Karpas-422 (cell line): Measurements from ENCODE around the gene ELMOD1. TPM values are rescaled to one million over a fixed set of nuclear protein-coding genes. Genes with fewer than 3 reads are reported as not detected.

Experiments
- DNase-seq: peaks from one replicate; pipeline ENCODE4 v3.0.0-alpha.2; 2015
- H2AFZ ChIP-seq: fragments of 200-600 bp; sonication (generic); 2 replicates; pipeline ENCODE4 v1.6.1; 2014; ENCODE audit warnings: antibody characterized with exemption, low read length, mixed read lengths
- H3K27ac ChIP-seq: fragments of 200-600 bp; sonication (generic); 2 replicates; pipeline ENCODE4 v1.5.1; 2014; ENCODE audit warnings: mild to moderate bottlenecking, low read length, moderate library complexity
- H3K27me3 ChIP-seq: fragments of 200-600 bp; sonication (generic); 2 replicates; pipeline ENCODE4 v1.6.1; 2014; ENCODE audit warnings: low read length, mixed read lengths
- H3K36me3 ChIP-seq: fragments of 200-600 bp; sonication (generic); 2 replicates; pipeline ENCODE4 v1.6.1; 2014; ENCODE audit warnings: low read length, mixed read lengths; ENCODE audit not compliant: insufficient read depth
- H3K4me1 ChIP-seq: fragments of 200-600 bp; sonication (generic); 2 replicates; pipeline ENCODE4 v1.6.1; 2014; ENCODE audit warnings: mild to moderate bottlenecking, low read length, mixed read lengths
- H3K4me2 ChIP-seq: fragments of 200-600 bp; sonication (generic); 2 replicates; pipeline ENCODE4 v1.6.1; 2014; ENCODE audit warnings: low read length, low read depth, mild to moderate bottlenecking; ENCODE audit not compliant: poor library complexity, severe bottlenecking
- H3K4me3 ChIP-seq: fragments of 200-600 bp; sonication (generic); 2 replicates; pipeline ENCODE4 v1.5.1; 2014; ENCODE audit warnings: mild to moderate bottlenecking, antibody characterized with exemption, low read length, mixed read lengths
- H3K79me2 ChIP-seq: fragments of 200-600 bp; sonication (generic); 2 replicates; pipeline ENCODE4 v1.6.1; 2014; ENCODE audit warnings: mild to moderate bottlenecking, low read length, mixed read lengths
- H3K9ac ChIP-seq: fragments of 200-600 bp; sonication (generic); 2 replicates; pipeline ENCODE4 v1.6.0; 2014; ENCODE audit warnings: low read length
- H3K9me2 ChIP-seq: fragments of 200-600 bp; sonication (generic), shearing (Covaris generic); replicated peaks from 2 replicates; pipeline ENCODE4 v1.6.0; 2014; ENCODE audit warnings: mild to moderate bottlenecking, low read length, moderate library complexity; ENCODE audit not compliant: insufficient read depth
- H3K9me3 ChIP-seq: fragments of 300-700, 200-600 bp; sonication (generic); 2 replicates; pipeline ENCODE4 v1.6.1; 2014; ENCODE audit warnings: low read length, mixed read lengths
- H4K20me1 ChIP-seq: fragments of 200-600 bp; sonication (generic); 2 replicates; pipeline ENCODE4 v1.6.1; 2014; ENCODE audit warnings: mild to moderate bottlenecking, antibody characterized with exemption, low read length, low read depth; ENCODE audit not compliant: insufficient read depth
- total RNA-seq: library from RNA; depleted of rRNA; stranded (reverse); fragments of >200 nt; shearing (Covaris generic); gene quantifications from 2 replicates; pipeline ENCODE4 v1.2.3, GENCODE V29; 2014; ENCODE audit warnings: low replicate concordance

The ELMOD1 gene
- total RNA-seq, 1 experiment from 2014 or later, result 2.0 TPM

- H3K4me2 ChIP-seq, result no peak overlapping the region
- no peaks in the 10 kb centered on the region for H3K9me2 ChIP-seq
- no peak overlapping the region; the same call in 1 of the 2 replicates for H2AFZ ChIP-seq
- H3K9me3 ChIP-seq, result no peaks in the 10 kb centered on the region
- H3K4me3 ChIP-seq, result no peak overlapping the region
- no peaks in the 10 kb centered on the region for H3K79me2 ChIP-seq
- H3K36me3 ChIP-seq, result no peaks in the 10 kb centered on the region
- no peaks in the 10 kb centered on the region for H4K20me1 ChIP-seq
- peaks cover 8% of the 10 kb centered on the region; the same call in 1 of the 2 replicates for H3K4me1 ChIP-seq
- DNase-seq, result no peak
- no peak overlapping the region for H3K9ac ChIP-seq
- no peak overlapping the region for H3K27ac ChIP-seq
- H3K27me3 ChIP-seq, result no peaks in the 10 kb centered on the region
These were observed 100.2 kb downstream of the ELMOD1 start for GRCh38 chr11:107691000-107691750.

GRCh38 chr11:107695446-107695845, 104.5 kb downstream of the ELMOD1 start:
- no peaks in the 10 kb centered on the region for H4K20me1 ChIP-seq
- no peak overlapping the region for H3K4me2 ChIP-seq
- no peak overlapping the region for H3K9ac ChIP-seq
- H3K27ac ChIP-seq, result no peak overlapping the region
- no peaks in the 10 kb centered on the region for H3K27me3 ChIP-seq
- H3K4me1 ChIP-seq, result no peaks in the 10 kb centered on the region
- no peak overlapping the region for H2AFZ ChIP-seq
- H3K9me2 ChIP-seq, result no peaks in the 10 kb centered on the region
- H3K4me3 ChIP-seq, result no peak overlapping the region
- no peaks in the 10 kb centered on the region for H3K79me2 ChIP-seq
- DNase-seq, result no peak
- H3K9me3 ChIP-seq, result no peaks in the 10 kb centered on the region
- H3K36me3 ChIP-seq, result no peaks in the 10 kb centered on the region

- H3K4me3 ChIP-seq, result no peak overlapping the region
- H3K36me3 ChIP-seq, result no peaks in the 10 kb centered on the region
- H4K20me1 ChIP-seq, result no peaks in the 10 kb centered on the region
- no peak overlapping the region for H3K27ac ChIP-seq
- H3K4me2 ChIP-seq, result no peak overlapping the region
- no peaks in the 10 kb centered on the region for H3K79me2 ChIP-seq
- H3K27me3 ChIP-seq, result no peaks in the 10 kb centered on the region
- no peaks in the 10 kb centered on the region for H3K9me2 ChIP-seq
- H3K9ac ChIP-seq, result no peak overlapping the region
- H3K4me1 ChIP-seq, result no peaks in the 10 kb centered on the region
- H3K9me3 ChIP-seq, result no peaks in the 10 kb centered on the region
- H2AFZ ChIP-seq, result no peak overlapping the region
- DNase-seq, result no peak
These were observed 105.2 kb downstream of the ELMOD1 start for GRCh38 chr11:107696140-107696539.

GRCh38 chr11:107697291-107697690, 106.3 kb downstream of the ELMOD1 start:
- no peaks in the 10 kb centered on the region for H3K27me3 ChIP-seq
- H3K4me3 ChIP-seq, result no peak overlapping the region
- no peaks in the 10 kb centered on the region for H3K9me3 ChIP-seq
- no peaks in the 10 kb centered on the region for H3K9me2 ChIP-seq
- H3K79me2 ChIP-seq, result no peaks in the 10 kb centered on the region
- no peak overlapping the region for H3K27ac ChIP-seq
- H3K9ac ChIP-seq, result no peak overlapping the region
- no peak overlapping the region for H3K4me2 ChIP-seq
- no peak overlapping the region for H2AFZ ChIP-seq
- no peaks in the 10 kb centered on the region for H3K36me3 ChIP-seq
- DNase-seq, result no peak
- H3K4me1 ChIP-seq, result no peaks in the 10 kb centered on the region
- H4K20me1 ChIP-seq, result no peaks in the 10 kb centered on the region

- Histone ChIP-seq H3K79me2 (no peaks in the 10 kb centered on the region), H4K20me1 (no peaks in the 10 kb centered on the region), H3K27ac (no peak overlapping the region), H3K4me3 (no peak overlapping the region), H3K4me2 (no peak overlapping the region), H3K27me3 (no peaks in the 10 kb centered on the region), H3K4me1 (no peaks in the 10 kb centered on the region), H3K9me3 (no peaks in the 10 kb centered on the region), H3K36me3 (no peaks in the 10 kb centered on the region), H3K9me2 (no peaks in the 10 kb centered on the region), H2AFZ (no peak overlapping the region), H3K9ac (no peak overlapping the region)
- DNase-seq, result no peak
These were observed 108.7 kb downstream of the ELMOD1 start for GRCh38 chr11:107699371-107700285.

GRCh38 chr11:107702109-107702660, 111.2 kb downstream of the ELMOD1 start:
- no peak overlapping the region for H3K27ac ChIP-seq
- no peak overlapping the region for H2AFZ ChIP-seq
- H3K36me3 ChIP-seq, result no peaks in the 10 kb centered on the region
- H3K9ac ChIP-seq, result no peak overlapping the region
- no peak for DNase-seq
- H4K20me1 ChIP-seq, result no peaks in the 10 kb centered on the region
- H3K27me3 ChIP-seq, result no peaks in the 10 kb centered on the region
- H3K4me3 ChIP-seq, result no peak overlapping the region
- H3K4me2 ChIP-seq, result no peak overlapping the region
- no peaks in the 10 kb centered on the region for H3K9me3 ChIP-seq
- H3K4me1 ChIP-seq, result no peaks in the 10 kb centered on the region
- H3K9me2 ChIP-seq, result no peaks in the 10 kb centered on the region
- H3K79me2 ChIP-seq, result no peaks in the 10 kb centered on the region

GRCh38 chr11:107702723-107703122, 111.8 kb downstream of the ELMOD1 start:
- H3K9me3 ChIP-seq, result no peaks in the 10 kb centered on the region

GRCh38 chr11:107704451-107704850, 113.5 kb downstream of the ELMOD1 start:
- Histone ChIP-seq H3K4me1 (no peaks in the 10 kb centered on the region), H2AFZ (no peak overlapping the region), H3K27me3 (no peaks in the 10 kb centered on the region), H3K9ac (no peak overlapping the region), H3K4me3 (no peak overlapping the region), H3K4me2 (no peak overlapping the region), H3K9me3 (no peaks in the 10 kb centered on the region), H3K36me3 (no peaks in the 10 kb centered on the region), H3K27ac (no peak overlapping the region), H3K79me2 (no peaks in the 10 kb centered on the region), H3K9me2 (no peaks in the 10 kb centered on the region), H4K20me1 (no peaks in the 10 kb centered on the region)
- no peak for DNase-seq

More at GRCh38 chr11:107702723-107703122, 111.8 kb downstream of the ELMOD1 start:
- no peaks in the 10 kb centered on the region for H4K20me1 ChIP-seq
- no peak overlapping the region for H3K9ac ChIP-seq
- H2AFZ ChIP-seq, result no peak overlapping the region
- no peaks in the 10 kb centered on the region for H3K79me2 ChIP-seq
- no peak overlapping the region for H3K4me2 ChIP-seq
- no peaks in the 10 kb centered on the region for H3K9me2 ChIP-seq
- H3K4me3 ChIP-seq, result no peak overlapping the region
- DNase-seq, result no peak
- H3K27me3 ChIP-seq, result no peaks in the 10 kb centered on the region
- no peaks in the 10 kb centered on the region for H3K36me3 ChIP-seq
- no peak overlapping the region for H3K27ac ChIP-seq
- no peaks in the 10 kb centered on the region for H3K4me1 ChIP-seq
